Transverse colon (tissue), 4 donors: ENCODE measurements around the gene TMC2.

Experiments used
- POLR2AphosphoS5 ChIP-seq, 3 donors: sonication (generic); formaldehyde crosslinking; IDR thresholded peaks; one replicate each; pipeline ENCODE4 v1.6.1; 2016; ENCODE audit warnings: antibody characterized with exemption in 3 of 3
- TF ChIP-seq, protein P1 (sequence below), 5 experiments: fragments of 200-600 bp in 3 of 5; fragments of 450-650 bp in 2 of 5; sonication (generic) in 3 of 5; IDR thresholded peaks; 1 replicate in 2 of 5; 2 replicates in 3 of 5; pipeline ENCODE4 v1.5.1; 2016 to 2017; ENCODE audit warnings: antibody characterized with exemption in 5 of 5, inconsistent platforms in 3 of 5, mild to moderate bottlenecking in 2 of 5, moderate library complexity in 1 of 5

DNA sequence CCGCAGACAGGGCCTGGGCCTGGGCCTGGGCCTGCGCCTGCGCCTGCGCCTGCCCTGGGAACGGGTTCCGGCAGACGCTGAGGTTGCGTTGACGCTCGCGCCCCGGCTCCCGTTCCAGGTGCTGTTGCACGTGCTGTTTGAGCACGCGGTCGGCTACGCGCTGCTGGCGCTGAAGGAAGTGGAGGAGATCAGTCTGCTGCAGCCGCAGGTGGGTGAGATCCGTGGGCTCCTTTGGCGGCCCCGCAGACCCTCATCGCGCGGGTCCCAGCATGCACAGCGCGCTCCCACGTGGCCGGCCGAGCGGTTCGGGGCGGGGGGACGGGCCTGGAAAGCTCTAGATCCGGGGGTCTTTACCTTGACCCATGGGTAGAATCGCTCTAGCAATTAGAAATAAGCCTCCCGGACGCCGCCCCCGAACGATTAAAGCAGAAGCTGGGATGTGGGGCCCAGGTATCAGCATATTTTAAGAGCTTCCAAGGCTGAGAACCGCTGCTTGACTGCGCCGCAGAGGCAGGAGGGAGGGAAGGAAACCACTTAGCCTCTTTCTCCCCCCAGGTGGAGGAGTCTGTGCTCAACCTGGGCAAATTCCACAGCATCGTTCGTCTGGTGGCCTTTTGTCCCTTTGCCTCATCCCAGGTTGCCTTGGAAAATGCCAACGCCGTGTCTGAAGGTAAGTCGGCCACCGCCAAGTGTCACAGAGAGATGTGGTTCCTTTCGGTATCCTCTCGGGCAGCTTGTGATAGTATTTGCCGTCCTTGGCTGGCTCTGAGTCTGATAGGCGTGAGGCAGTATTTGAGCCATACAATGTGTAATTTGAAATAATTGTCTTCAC is 116.6 kb downstream of the TMC2 start:
- TF ChIP-seq POLR2AphosphoS5 (IDR thresholded peaks at IDR 0.05), result no peak
- TF ChIP-seq, protein P1, sequence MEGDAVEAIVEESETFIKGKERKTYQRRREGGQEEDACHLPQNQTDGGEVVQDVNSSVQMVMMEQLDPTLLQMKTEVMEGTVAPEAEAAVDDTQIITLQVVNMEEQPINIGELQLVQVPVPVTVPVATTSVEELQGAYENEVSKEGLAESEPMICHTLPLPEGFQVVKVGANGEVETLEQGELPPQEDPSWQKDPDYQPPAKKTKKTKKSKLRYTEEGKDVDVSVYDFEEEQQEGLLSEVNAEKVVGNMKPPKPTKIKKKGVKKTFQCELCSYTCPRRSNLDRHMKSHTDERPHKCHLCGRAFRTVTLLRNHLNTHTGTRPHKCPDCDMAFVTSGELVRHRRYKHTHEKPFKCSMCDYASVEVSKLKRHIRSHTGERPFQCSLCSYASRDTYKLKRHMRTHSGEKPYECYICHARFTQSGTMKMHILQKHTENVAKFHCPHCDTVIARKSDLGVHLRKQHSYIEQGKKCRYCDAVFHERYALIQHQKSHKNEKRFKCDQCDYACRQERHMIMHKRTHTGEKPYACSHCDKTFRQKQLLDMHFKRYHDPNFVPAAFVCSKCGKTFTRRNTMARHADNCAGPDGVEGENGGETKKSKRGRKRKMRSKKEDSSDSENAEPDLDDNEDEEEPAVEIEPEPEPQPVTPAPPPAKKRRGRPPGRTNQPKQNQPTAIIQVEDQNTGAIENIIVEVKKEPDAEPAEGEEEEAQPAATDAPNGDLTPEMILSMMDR (IDR thresholded peaks at IDR 0.05), result no peak
